NCI-H446 treated with DMSO at 0.1 percent for 48 hours (cell line): ENCODE data around the gene SNRPE.

Experiments
- DNase-seq: peaks from one replicate; lab custom pipeline; 2025; lab: John Stamatoyannopoulos, UW

Gene SNRPE

DNA sequence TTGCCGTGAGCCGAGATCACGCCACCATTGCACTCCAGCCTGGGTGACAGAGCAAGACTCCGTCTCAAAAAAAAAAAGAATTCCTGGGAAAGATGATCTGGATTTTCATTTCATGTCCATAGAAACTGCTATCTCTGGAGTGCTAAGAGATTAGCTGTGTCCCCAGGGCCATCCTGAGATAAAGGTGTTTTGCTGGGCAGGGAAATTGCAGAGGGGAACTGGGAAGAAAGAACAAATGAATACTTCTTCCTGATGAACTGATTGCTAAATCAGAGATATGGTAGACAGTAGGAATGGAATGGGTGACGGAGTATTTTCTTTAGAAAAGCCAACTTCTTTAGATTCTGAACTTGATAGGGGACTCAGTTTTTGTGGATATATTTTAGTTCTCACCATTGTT lies 19.2 kb downstream of the SNRPE start:
- DNase-seq = no peak

DNA sequence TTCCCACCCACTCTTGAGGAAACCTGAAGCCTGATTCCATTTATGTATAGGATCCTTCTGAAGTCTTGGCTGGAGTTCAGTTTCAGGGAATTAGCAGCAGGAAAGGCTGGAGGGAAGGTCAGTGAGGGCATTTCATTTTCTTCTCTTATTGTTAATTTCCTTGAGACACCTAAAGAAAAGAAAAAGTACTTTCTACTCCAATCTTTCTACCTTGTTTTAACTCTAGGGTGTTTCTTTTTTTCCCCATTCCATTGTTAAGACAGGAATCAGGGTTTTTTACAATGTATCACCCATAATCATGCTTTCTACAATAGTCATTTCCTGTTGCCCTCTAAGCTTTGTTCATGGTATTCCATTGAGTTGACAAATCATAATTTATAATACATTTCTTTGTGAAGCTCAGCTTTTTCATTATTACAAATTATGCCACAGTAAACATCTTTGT lies 27.4 kb downstream of the SNRPE start:
- no peak for DNase-seq

DNA sequence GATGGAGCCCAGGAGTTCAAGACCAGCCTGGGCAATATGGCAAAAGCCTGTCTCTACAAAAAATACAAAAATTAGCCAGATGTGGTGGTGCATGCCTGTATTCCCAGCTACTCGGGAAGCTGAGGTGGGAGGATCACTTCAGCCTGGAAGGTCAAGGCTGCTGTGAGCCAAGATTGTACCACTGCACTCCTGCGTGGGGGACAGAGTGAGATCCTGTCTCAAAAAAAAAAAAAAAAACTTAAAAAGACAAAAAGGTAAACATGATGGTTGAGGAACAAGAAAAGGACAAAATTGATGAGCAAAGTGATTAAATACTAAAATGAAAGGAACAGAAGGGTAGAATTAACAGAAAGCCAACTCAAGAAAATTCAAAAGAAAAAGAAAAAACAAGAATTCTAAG lies 30.6 kb downstream of the SNRPE start:
- no peak for DNase-seq

DNA sequence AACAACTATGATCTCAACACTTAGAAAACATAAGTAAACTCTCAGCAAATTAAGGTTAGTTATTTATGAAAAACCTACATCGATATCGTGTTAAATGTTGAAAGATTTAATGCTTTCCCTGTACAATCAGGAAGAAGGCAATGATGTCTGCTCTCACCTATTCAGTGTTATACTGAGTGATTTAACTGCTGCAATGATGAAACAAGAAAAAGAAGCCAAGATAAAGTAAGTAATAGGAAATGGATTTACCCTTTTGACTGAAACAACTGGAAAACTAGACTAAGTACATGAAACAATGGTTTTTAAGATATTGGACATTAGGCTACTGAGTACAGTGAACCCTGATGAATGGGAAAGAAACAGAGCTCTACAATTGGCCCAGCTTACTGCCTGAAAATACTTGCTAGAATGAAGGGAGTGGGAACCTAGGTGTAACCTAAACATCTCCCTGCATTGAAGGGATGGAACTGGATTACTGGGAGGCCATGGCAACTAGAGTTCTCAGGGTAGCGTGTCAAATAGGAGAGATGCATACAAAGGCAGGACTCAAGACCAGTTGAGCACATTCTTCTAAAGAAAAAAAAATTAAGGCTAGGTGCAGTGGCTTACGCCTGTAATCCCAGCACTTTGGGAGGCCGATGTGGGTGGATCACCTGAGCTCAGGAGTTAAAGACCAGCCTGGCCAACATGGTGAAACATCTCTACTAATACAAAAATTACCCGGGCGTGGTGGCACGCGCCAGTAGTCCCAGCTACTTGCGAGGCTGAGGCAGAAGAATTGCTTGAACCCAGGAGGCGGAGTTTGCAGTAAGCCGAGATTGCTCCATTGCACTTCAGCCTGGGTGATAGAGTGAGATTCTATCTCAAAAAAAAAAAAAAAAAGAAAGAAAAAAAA lies 37.3 kb downstream of the SNRPE start:
- no peak for DNase-seq

DNA sequence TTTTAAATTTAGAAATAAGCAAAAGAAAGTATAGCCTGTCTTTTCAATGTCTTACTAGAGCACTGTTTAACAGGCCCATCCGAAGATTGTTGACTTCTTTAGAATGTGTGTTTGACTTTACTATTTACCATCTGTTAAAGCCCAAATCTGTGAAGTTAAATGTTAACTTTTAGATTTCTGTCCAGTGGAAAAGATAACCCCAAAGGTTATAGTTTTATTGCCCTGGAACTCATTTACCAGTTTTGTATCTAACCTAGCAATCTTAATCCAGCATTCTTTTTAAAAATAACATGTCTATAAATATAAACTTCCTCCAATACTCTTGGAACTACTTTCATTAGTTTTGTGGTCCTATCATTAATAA lies 37.9 kb downstream of the SNRPE start:
- DNase-seq = no peak

DNA sequence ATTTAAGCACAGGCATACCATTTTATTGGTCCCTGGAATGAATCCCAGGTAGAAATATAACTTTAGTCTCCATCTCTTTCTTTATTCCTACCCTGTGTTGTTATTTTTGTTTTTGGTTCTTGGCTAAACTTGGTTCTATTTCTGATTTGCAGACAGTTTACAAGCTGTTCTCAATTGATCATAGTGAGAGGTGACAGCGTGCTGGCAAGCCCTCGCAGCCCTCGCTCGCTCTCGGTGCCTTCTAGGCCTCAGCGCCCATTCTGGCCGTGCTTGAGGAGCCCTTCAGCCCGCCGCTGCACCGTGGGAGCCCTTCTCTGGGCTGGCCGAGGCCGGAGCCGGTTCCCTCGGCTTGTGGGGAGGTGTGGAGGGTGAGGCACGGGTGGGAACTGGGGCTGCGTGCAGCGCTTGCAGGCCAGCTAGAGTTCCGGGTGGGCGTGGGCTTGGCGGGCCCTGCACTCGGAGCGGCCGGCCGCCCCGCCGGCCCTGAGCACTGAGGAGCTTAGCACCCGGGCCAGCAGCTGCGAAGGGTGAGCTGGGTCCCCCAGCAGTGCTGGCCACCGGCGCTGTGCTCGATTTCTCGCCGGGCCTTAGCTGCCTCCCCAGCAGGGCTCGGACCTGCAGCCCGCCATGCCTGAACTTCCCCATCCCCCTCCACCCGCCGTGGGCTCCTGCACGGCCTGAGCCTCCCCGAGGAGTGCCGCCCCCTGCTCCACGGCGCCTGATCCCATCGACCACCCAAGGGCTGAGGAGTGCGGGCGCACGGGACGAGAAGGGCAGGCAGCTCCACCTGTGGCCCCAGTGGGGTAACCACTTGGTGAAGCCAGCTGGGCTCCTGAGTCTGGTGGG lies 38.7 kb downstream of the SNRPE start:
- DNase-seq = no peak

DNA sequence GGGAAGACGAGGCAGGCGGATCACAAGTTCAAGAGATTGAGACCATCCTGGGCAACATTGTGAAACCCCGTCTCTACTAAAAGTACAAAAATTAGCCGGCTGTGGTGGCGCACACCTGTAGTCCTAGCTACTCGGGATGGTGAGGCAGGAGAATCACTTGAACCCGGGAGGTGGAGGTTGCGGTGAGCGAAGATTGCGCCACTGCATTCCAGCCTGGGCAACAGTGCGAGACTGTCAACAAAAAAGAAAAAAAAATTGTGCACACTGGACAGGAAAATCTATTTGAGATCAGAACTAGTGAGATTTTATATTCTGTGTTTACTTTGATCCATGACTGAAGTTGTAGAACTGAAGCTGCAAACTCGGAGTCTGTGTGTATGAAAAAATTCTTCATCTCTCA lies 40.2 kb downstream of the SNRPE start:
- DNase-seq = no peak

DNA sequence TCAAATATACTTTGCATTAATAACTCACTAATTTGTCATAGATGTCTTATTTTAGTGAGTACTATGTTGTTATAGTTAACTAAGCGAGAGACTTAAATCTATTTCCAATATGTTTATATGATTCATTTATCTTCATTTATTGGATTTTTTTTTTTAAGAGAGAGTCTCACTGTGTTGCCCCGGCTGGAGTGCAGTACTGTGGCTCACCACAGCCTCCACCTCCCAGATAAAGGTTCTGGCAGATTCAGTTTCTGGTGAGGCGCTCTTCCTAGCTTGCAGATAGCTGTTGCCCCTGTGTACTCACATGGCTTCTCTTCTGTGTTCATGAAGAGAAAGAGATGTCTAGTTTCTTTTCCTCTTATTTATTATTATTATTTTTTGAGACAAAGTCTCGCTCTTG lies 43.9 kb downstream of the SNRPE start:
- no peak for DNase-seq

DNA sequence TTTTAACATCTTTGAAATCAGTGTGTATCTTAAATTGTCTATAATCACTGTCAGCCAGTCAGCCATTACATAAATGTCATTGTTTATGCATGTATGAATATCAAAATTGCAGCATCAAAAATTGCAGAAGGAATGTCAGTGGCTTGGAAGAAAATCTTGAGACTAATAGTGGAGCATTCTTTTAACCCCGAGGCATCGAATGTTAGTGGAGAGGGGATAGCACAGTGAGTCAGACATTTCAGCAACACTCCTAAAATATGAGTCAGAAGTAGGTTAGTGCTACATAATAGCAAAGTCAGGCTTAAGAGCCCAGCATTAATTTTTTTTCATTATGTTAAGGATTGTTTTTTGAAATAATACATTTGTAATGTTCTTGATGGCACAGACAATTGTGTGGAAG lies 45.5 kb downstream of the SNRPE start:
- DNase-seq = no peak

DNA sequence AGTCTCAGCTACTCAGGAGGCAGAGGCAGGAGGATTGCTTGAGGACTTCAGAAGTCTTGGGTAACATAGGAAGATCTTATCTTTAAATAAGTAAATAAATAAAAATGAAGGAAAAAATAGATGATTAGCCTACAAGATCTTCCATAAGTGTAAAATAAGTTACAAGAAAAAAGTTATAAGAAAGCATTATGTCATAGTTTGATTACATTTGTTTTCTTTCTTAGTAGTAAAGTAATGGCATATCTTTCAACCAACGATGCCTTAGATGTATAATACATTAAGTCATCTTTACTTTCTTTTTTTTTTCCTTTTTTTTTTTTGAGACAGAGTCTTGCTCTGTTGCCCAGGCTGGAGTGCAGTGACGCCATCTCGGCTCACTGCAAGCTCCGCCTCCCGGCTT lies 46.5 kb downstream of the SNRPE start:
- no peak for DNase-seq

DNA sequence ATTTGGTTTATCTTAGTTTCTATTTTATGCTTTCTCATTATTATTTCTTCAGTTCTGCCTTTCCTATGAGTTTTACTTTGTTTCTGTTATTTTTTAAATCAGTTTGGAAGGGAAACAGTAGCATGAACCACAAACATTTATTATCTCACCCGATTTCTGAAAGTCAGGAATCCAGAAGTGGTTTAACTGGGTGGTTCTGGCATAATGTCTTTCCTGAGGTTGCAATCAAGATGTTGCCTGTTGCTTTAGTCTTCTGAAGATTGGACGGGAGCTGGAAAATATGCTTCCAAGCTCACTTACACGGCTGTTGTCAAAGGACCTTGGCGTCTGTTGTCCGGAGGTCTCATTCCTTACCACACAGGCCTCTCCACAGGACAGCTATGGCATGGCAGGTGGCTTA lies 50.4 kb downstream of the SNRPE start:
- DNase-seq = no peak

DNA sequence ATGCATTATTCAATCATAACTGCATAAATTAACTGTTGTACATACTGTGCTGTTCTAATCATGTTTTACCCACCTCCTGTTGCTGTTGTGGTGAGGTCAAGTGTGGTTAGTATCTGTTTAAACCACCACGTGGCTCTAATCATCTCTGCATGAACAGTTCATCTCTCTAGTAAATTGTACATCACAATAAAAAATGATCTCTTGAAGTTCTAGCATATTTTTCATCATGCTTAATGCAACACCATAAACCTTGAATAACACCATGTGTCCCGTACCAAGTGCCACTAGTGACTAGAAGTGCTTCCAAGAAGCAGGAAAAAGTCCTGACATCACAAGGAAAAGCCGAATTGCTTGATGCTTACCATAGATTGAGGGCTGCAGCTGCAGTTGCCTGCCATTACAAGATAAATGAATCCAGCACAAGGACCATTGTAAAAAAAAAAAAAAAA lies 51.7 kb downstream of the SNRPE start:
- no peak for DNase-seq

DNA sequence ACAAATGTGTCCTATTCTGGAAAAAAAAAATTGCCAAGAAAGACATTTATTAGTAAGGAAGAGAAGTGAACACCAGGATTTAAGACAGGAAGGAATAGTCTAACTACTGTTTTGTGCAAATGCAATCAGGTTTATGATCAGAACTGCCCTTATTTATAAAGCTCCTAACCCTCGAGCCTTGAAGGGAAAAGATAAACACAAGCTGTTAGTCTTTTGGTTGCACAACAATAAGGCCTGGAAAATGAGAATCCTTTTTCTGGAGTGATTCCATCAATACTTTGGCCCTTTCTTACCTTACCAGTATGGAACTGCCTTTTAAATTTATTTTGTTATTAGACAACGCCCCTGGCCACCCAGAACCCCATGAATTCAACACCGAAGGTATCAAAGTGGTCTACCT lies 52.9 kb downstream of the SNRPE start:
- no peak for DNase-seq

DNA sequence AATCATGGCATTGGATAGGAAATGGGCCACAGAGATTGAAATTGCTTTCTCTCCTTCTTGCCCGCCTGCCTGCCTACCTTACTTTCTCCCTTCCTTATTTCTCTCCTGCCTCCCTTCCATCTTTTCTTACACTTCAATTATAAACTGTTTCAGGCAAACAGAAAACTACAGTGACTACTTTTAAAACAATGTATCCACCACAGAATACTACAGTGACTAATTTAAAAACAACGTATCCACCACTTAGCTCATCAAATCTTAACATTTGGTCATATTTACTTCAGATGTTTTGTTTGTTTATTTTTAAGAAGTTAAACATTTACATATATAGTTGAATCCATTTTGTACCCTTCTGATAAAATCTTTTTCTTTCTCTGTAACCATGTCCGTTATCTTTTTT lies 54.4 kb downstream of the SNRPE start:
- DNase-seq = no peak

DNA sequence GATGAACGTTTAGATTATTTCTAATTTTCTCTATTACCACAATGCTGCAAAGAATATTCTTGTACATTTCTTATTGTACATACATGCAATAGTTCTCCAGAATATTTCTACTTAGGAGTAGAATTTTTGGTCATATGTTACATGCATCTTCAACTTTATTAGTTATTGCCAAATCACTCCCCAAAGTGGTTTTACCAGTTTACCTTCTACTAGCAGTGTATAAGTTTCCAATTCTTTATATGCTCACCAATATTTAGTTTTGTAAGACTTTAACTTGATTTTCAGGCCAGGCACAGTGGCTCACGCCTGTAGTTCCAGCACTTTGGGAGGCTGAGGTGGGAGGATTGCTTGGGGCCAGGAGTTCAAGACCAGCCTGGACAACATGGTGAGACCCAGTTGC lies 55.4 kb downstream of the SNRPE start:
- no peak for DNase-seq
